ENCODE data around the gene SUSD6.
"Not testable (repeated sequence)": the region's sequence is repeated elsewhere in the genome, so short reads cannot be mapped to it uniquely, and the experiment has no call there.

The SUSD6 gene

GRCh38 chr14:69593018-69593677 lies 18.2 kb upstream of the SUSD6 start:
- no peak for DNase-seq

GRCh38 chr14:69594846-69595245 lies 16.6 kb upstream of the SUSD6 start:
- no peak for DNase-seq

GRCh38 chr14:69595336-69595735 lies 16.1 kb upstream of the SUSD6 start:
- DNase-seq = no peak

- DNase-seq = not testable (repeated sequence)
Observed at GRCh38 chr14:69599431-69599830, 12.0 kb upstream of the SUSD6 start.

GRCh38 chr14:69600304-69600891 lies 11.0 kb upstream of the SUSD6 start:
- DNase-seq = no peak

GRCh38 chr14:69605738-69606137 lies 5.7 kb upstream of the SUSD6 start:
- DNase-seq = no peak

DNA sequence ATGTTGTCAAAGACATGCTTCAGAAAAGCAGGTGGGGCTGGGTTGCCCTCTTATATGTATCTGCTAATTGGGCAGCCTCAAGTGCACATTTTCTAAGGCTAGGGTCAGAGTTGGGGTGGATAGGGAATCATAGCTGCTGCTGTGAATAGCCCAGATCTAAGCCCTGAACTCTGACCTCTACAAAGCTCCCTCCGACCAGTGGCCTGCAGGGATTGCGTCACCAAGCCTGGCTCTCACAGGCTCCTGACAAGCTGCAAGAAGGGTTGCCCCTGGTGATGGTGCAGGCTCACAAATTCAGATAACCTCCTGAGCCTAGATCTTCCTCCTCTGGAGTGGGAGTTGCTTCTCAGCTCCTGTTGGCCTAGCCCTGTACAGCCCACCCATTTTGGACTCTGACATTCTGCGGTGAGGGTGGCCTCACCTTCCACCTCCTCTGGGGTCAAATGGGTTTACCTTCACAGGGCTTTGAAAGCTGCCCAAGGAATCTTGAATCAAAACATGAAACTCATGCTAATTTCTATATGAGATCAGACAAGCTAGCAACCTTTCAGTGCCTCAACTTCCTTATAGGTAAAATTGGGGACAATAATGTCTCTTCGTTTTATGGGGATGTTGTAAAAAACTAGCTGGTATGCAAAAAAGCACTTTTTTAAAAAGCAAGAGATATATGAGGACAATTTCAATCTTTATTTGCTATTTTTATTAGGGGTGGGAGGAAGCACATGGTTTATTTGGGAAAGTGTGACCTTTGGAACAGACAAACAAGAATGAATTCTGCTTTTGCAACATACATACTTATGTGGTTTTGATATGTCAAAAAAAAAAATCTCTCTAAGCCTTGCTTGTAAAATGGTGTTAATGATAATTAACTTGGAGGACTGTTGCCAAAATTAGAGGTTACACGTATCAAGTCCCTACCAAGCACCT lies 4.9 kb upstream of the SUSD6 start:
- DNase-seq = peak; percentile 62

- no peak for DNase-seq
Observed at GRCh38 chr14:69610020-69610873, 1.1 kb upstream of the SUSD6 start.

DNA sequence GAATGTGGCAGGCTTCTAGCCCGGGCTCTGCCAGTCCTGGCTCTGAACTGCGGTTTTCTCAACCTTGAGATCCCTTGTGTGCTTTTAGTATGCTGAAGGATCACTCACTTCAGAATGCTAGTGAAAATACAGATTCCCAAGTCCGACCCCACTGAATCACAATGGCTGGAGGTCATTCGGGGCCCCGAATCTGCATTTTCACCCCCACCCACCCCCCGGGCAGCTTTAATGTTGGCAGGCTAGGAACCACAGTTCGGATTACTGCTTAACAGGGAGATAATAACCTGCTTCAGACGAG lies 573 bp upstream of the SUSD6 start:
- no peak for DNase-seq

- DNase-seq = peak; percentile 37
Observed at GRCh38 chr14:69612014-69612782, 802 bp downstream of the SUSD6 start.

- DNase-seq = no peak
Observed at GRCh38 chr14:69612783-69613130, 1.4 kb downstream of the SUSD6 start.

DNA sequence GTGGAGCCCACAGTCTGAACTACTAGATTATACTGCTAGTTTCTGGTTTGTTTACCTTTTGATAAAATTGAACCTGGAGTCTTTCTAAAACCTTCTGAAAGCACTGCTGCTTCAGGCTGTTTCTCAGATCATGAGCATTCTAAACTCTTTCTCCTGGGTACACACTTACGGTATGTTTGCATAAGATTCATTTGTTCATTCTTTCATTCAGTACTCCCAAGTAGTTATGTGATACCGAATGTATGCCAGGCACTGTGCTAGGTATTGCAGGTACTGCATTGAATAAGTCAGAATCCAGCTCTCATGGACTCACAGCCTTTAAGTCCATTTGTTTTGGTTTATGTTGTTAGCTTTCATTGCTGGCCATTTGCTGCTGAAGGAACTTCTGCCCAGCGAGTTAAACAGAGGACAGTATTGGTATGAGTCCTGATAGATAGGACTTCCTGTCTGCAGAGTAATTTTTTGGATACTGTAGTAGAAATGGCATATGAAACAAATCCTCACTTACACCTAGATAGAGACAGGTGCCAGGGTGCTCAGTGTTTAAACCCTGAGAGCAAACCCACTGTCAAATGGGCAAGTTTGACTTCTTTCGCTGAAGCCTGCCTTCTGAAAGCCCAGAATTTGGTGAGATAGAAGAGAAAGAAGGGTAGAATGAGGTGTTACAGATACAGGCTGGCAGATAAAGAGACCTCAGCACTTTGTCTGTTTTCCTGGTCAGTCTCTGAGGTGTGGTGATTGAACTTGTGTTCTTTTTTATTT lies 2.1 kb downstream of the SUSD6 start:
- no peak for DNase-seq

- peak; percentile 95 for DNase-seq
Observed at GRCh38 chr14:69614592-69614991, 3.2 kb downstream of the SUSD6 start.

DNA sequence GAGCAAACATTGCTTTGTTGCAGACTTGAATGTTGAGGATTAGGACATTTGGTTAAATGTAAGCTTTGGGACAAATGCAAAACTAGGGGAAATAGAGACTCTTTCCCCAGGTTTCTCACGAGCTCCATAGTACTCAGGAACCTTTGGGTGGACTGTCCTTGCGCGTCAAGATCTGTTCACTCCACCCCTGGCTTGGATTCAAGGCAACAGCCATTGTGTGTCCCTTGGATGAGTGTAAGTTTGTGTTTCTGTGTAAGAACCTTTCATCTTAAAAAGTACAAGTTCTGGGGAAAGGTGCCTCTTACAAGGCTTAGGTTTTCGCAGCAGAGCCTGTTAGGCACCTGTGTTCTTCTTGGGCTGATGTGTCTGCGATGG lies 3.7 kb downstream of the SUSD6 start:
- no peak for DNase-seq

- peak; percentile 97 for DNase-seq
Observed at GRCh38 chr14:69615496-69616407, 4.4 kb downstream of the SUSD6 start.

DNA sequence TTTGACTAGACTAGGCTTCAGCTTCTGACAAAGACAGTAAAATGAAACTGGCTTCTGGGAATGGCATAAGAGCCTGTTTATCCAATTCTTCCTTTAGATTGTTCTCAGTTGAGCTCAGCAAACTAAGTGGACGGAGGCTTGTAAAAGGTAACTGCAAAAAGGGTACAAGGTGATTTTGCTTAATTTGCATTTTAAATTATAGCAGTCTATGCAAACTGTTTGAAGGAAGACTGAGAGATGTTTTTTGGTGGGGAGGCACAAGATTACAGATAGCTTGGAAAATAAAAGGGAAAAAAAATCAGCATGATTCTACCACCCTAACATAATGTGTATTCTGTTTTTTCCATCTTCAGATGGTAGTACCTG lies 5.0 kb downstream of the SUSD6 start:
- no peak for DNase-seq

- DNase-seq = no peak
Observed at GRCh38 chr14:69617796-69618195, 6.4 kb downstream of the SUSD6 start.

DNA sequence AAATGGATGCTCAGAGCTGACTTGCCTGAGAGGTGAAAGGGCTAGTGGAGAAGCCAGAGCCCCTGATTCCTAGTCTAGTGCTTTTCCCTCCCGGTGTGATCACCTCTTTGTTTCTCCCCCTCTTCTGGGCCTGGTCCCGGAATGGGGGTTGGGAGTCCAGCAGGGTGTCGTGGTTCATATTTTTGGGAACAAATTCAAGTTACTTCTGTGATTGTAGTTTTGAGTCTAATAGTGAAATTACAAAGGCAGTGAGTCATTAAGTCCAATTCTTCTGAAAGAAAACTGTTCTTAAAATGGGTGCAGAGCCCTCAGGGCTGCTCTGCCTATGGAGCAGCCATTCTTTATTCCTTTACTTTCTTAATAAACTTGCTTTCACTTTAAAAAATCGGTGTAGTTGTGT lies 7.6 kb downstream of the SUSD6 start:
- DNase-seq = no peak

- DNase-seq = peak; percentile 56
Observed at GRCh38 chr14:69620211-69620611, 8.8 kb downstream of the SUSD6 start.

- DNase-seq = no peak
Observed at GRCh38 chr14:69620981-69621380, 9.6 kb downstream of the SUSD6 start.

DNA sequence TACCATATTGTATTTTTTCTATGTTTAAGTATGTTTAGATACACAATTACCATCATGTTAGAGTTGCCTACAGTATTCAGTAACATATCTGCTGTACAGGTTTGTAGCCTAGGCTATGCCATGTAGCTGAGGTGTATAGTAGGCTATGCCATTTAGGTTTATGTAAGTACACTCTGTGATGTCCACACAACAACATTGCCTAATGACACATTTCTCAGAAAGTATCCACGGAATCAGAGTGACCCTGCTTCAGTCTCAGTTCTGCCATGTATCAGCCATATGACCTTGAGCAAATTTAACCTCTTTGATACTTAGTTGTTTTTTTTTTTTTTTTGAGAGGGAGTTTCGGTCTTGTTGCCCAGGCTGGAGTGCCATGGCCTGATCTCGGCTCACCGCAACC lies 12.7 kb downstream of the SUSD6 start:
- peak; percentile 30 for DNase-seq
